Activated naive CD8-positive, alpha-beta T cell (primary cell): Measurements from ENCODE around the gene DNAJB13.

Experiments used
- H3K27ac Mint-ChIP-seq: one replicate; pipeline ENCODE4 v1.8.0; 2021; ENCODE audit warnings: mixed read lengths
- H3K27me3 Mint-ChIP-seq: one replicate; pipeline ENCODE4 v1.8.0; 2021; ENCODE audit warnings: mixed read lengths
- H3K36me3 Mint-ChIP-seq: one replicate; pipeline ENCODE4 v1.8.0; 2021; ENCODE audit warnings: mixed read lengths
- H3K4me1 Mint-ChIP-seq: one replicate; pipeline ENCODE4 v1.8.0; 2021; ENCODE audit warnings: low read depth, mixed read lengths
- H3K4me3 Mint-ChIP-seq: one replicate; pipeline ENCODE4 v1.8.0; 2021; ENCODE audit warnings: mild to moderate bottlenecking, mixed read lengths
- H3K9me3 Mint-ChIP-seq: one replicate; pipeline ENCODE4 v1.8.0; 2021; ENCODE audit warnings: low read depth, mixed read lengths

Gene DNAJB13

DNA sequence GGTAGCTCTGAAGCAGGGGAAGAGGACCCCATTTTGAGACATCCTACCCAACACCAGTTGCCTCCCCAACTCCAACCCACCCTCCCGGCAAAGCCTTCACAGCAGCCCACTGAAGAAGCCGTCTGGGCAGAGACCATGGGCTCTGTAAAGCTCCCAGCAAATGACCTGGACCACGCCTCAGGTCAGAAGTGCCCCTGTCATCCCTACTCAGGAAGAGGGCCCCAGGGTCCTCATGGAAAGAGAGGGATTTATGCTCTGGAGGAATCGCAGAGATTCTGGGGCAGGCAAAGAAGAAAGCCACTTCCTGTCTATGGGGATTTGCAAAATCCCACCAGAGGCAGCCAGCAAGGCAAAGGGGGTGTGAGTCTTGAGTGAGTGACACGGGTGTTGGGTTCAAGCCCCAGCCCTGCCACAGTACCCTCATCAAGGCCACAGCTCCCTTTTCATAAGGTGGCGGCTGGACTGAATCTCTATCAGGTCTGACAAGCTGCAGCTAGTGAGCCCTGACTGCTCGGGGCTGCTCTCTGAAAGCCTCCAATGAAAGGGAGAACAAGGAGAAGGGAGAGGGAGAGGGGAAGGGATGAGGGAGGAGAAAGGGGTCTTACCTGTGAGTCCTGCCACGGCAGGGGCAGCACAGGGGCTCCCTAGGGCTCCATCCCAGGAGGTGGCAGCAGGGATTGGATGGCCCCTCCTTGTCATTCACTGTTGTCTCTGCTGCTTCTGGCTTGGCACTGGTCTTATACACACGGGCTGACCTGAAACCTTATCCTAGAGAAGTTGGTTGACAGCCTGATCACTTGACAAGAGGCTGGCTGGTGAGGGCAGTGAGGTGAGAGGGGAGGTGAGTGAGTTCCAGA is 57.8 kb downstream of the DNAJB13 start, which contains the start of gene UCP3:
Gene UCP3, minus strand, starts transcription at position 713 of the 857 bp plus-strand sequence. CDS start 2,043 bp downstream, outside the sequence.
- no peaks in the 10 kb centered on the region for H3K27me3 Mint-ChIP-seq
- H3K4me1 Mint-ChIP-seq, result peaks cover 91% of the 10 kb centered on the region
- H3K36me3 Mint-ChIP-seq, result peaks cover 4% of the 10 kb centered on the region
- peak within 1 kb of the TSS; percentile 30 for H3K4me3 Mint-ChIP-seq
- H3K27ac Mint-ChIP-seq, result peak within 1 kb of the TSS; percentile 86
- no peaks in the 10 kb centered on the region for H3K9me3 Mint-ChIP-seq

GRCh38 chr11:74009230-74009547 is 58.4 kb downstream of the DNAJB13 start:
- Mint-ChIP-seq H3K4me1 (peaks cover 90% of the 10 kb centered on the region), H3K27me3 (no peaks in the 10 kb centered on the region), H3K27ac (peak overlapping the region; percentile 70), H3K4me3 (peak overlapping the region; percentile 30), H3K36me3 (peaks cover 4% of the 10 kb centered on the region), H3K9me3 (no peaks in the 10 kb centered on the region)

DNA sequence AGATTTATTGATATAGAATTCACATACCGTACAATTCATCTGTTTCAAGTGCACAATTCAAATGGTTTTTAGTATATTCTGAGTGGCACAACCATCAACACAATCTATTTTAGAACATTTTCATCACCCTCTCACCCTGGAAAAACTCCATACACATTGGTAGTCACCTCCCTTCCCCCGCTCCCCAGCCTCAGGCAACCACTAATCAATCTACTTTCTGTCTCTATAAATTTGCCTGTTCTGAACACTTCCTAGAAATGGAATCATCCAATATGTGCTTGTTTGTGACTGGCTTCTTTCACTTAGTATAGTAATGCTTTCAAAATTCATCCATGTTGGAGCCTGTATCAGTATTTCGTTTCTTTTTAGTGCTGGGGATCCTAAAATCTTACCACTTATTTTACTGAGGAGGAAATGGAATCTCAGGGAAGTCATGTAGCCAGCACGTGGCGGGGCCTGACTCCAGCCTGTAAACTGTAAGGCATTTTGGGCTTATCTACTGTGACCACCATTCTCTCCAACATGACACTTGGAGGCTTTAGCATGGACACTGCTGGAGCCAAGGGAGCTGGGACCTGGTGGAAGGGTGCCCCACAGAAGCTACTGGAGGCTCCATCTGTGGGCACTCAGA is 59.0 kb downstream of the DNAJB13 start:
- peak overlapping the region; percentile 86 for H3K27ac Mint-ChIP-seq
- peaks cover 4% of the 10 kb centered on the region for H3K36me3 Mint-ChIP-seq
- no peaks in the 10 kb centered on the region for H3K27me3 Mint-ChIP-seq

GRCh38 chr11:74010306-74011300 is 59.8 kb downstream of the DNAJB13 start:
- Mint-ChIP-seq H3K4me1 (peaks cover 90% of the 10 kb centered on the region), H3K4me3 (peak overlapping the region; percentile 46), H3K36me3 (peaks cover 8% of the 10 kb centered on the region), H3K27me3 (no peaks in the 10 kb centered on the region), H3K27ac (peak overlapping the region; percentile 86), H3K9me3 (no peaks in the 10 kb centered on the region)

More for the DNA sequence above, 59.0 kb downstream of the DNAJB13 start:
- Mint-ChIP-seq H3K4me3 (peak overlapping the region; percentile 1), H3K9me3 (no peaks in the 10 kb centered on the region), H3K4me1 (peaks cover 90% of the 10 kb centered on the region)

DNA sequence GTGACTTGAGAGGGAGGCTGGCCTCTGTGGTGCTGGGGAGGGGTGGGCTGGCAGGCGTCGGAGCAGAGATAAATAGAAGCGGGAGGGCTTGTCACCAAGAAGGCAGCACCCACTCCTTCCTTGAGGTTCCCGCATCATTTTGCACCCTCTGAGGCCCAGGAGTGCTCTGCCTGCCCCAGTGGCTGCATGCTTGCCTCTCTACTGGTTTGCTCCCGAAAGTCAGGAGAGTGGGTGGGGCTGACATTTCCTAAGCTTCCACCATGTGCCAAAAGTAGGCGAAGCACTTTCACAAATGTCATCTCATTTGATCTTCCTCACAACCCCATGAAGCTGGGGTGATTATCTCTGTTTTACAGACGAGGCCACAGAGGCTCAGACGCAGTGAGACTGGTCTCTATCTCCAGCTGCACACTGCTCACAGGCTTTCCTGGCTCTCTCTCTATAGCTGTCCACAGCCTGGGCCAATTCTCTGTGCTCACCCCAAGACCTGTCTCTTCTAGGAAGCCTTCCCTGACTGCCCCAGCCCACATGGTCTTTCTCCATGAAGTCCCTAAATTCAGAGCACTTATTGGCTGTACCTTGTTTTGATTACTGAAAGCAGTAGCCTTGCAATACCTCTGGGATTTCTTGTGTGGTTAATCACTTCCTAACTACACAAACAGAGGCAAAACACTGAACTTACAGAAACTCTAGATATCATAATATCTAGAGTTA is 60.7 kb downstream of the DNAJB13 start:
- Mint-ChIP-seq H3K36me3 (peaks cover 12% of the 10 kb centered on the region), H3K4me3 (peak overlapping the region; percentile 46), H3K27ac (peak overlapping the region; percentile 86), H3K4me1 (peaks cover 91% of the 10 kb centered on the region), H3K27me3 (no peaks in the 10 kb centered on the region), H3K9me3 (no peaks in the 10 kb centered on the region)

GRCh38 chr11:74012074-74012809 is 61.4 kb downstream of the DNAJB13 start:
- Mint-ChIP-seq H3K27me3 (no peaks in the 10 kb centered on the region), H3K36me3 (peaks cover 19% of the 10 kb centered on the region), H3K4me3 (peak overlapping the region; percentile 46)

GRCh38 chr11:74013141-74013540 is 62.3 kb downstream of the DNAJB13 start:
- no peak overlapping the region for H3K27ac Mint-ChIP-seq
- no peaks in the 10 kb centered on the region for H3K27me3 Mint-ChIP-seq
- peaks cover 23% of the 10 kb centered on the region for H3K36me3 Mint-ChIP-seq
- H3K9me3 Mint-ChIP-seq, result no peaks in the 10 kb centered on the region
- H3K4me3 Mint-ChIP-seq, result no peak overlapping the region
- peaks cover 91% of the 10 kb centered on the region for H3K4me1 Mint-ChIP-seq

More at GRCh38 chr11:74012074-74012809, 61.4 kb downstream of the DNAJB13 start:
- Mint-ChIP-seq H3K27ac (peak overlapping the region; percentile 86), H3K4me1 (peaks cover 94% of the 10 kb centered on the region), H3K9me3 (no peaks in the 10 kb centered on the region)

DNA sequence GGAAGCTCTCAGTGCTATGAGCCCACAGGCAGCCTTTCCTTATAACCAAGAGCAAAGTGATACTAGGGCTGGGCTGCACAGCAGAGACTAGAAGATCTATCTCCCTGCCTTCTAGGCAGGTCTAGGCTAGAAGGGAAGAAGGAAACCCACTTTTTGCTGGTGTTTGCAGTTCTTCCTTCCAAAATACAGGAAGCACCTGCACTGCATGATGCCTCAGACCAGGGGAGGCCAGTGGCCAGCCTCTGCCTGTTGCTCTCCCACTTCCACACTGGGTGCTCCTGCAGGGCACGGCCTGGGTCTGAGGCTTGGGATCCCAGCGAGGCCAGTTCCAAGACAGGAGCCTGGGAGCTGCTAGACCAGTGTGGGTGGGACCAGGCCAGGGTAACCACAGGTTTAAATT is 64.1 kb downstream of the DNAJB13 start:
- no peaks in the 10 kb centered on the region for H3K27me3 Mint-ChIP-seq
- no peak overlapping the region for H3K4me3 Mint-ChIP-seq
- H3K9me3 Mint-ChIP-seq, result no peaks in the 10 kb centered on the region
- no peak overlapping the region for H3K27ac Mint-ChIP-seq
- peaks cover 23% of the 10 kb centered on the region for H3K36me3 Mint-ChIP-seq
- H3K4me1 Mint-ChIP-seq, result peaks cover 84% of the 10 kb centered on the region

DNA sequence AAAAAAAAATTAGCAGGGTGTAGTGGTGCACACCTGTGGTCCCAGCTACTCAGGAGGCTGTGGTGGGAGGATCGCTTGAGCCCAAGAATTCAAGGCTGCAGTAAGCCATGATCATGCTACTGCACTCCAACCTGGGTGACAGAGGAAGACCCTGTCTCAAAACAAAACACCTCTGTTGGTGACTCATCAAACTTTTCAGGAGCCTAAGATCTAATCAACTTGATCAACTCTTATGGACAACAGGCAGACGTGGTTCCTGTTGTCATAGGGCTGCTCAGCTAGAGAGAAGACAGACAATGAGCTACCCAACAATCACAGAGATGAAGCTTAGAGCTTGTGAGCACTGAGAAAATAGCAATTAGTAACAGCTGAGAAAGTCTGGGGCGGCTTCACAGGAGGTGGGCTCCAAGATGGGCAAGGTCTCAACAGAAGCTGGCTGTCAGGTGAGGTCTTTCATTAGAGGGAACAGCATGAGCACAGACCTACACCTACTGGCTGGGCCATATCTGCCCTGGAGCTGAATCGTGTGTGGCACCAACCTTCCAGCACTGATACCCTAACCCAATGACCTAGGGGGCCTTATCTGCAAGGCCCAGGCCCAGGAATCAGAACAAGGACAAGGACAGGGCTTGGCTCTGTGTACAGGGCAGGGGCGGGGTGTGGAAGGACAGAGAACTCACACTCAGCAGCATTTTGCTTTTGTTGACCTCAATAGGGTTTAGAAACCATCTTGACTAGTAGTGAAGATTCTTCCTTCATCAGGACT is 65.3 kb downstream of the DNAJB13 start:
- H3K9me3 Mint-ChIP-seq, result no peaks in the 10 kb centered on the region
- H3K4me3 Mint-ChIP-seq, result no peak overlapping the region
- no peaks in the 10 kb centered on the region for H3K27me3 Mint-ChIP-seq
- H3K27ac Mint-ChIP-seq, result peak overlapping the region; percentile 46
- H3K36me3 Mint-ChIP-seq, result peaks cover 23% of the 10 kb centered on the region
- H3K4me1 Mint-ChIP-seq, result peaks cover 72% of the 10 kb centered on the region

DNA sequence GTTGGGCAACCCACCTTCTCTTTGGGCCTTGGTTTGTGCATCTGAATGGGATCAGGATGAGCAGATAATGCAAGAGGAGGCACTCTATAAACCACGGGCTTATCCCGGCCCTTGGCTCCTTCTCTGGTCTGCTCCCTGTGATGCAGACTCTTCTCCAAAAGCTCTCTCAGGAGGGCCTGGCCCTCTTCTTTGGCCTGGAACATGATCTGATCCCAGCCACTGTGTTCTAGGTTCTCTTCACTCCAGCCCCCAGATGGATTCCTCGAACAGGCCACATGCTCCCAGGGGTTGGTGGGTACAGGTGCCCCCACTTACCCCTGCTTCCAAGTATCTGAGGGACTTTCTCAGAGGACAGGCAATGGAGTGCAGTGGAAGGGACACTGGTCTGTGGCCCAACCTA is 66.8 kb downstream of the DNAJB13 start:
- Mint-ChIP-seq H3K9me3 (no peaks in the 10 kb centered on the region), H3K36me3 (peaks cover 19% of the 10 kb centered on the region), H3K4me1 (peaks cover 56% of the 10 kb centered on the region), H3K27me3 (no peaks in the 10 kb centered on the region), H3K4me3 (no peak overlapping the region), H3K27ac (no peak overlapping the region)

DNA sequence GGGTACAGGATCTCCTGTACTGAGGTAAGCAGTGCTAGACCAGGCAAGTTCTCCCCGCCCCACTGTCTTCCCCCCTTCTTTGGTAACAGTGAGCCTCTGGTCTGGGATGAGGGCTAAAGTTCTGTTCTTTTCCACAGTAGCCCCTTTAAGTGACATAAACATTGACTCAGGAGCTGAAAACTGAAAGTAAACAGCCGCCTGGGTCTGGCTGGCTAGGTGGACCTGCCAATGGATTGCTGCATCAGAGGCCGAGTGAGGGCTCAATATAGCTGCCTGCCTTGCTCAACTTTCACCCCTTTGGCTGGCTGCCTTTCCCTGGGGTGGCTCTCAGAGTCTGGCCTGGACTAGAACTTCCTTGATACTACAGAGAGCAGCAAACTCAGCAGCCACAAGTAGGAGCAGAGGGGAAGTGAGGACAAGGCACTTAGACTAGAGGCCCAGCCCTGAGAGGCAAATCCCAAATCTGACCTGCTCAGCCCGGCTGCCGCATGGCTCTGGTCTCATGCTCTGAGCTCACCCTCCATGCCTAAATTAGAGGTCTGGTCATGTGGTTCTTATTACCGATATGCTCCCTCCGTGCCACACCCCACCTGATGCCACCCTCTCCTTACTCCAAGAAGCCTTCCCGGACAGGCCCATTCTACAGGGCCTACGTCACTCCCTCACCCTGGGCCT is 67.6 kb downstream of the DNAJB13 start:
- Mint-ChIP-seq H3K27ac (no peak overlapping the region), H3K4me3 (no peak overlapping the region), H3K36me3 (peaks cover 21% of the 10 kb centered on the region)

GRCh38 chr11:74019104-74019738 is 68.4 kb downstream of the DNAJB13 start:
- Mint-ChIP-seq H3K27me3 (no peaks in the 10 kb centered on the region), H3K36me3 (peaks cover 27% of the 10 kb centered on the region), H3K9me3 (no peaks in the 10 kb centered on the region), H3K27ac (no peak overlapping the region), H3K4me3 (no peak overlapping the region), H3K4me1 (peaks cover 49% of the 10 kb centered on the region)

More for the DNA sequence above, 67.6 kb downstream of the DNAJB13 start:
- Mint-ChIP-seq H3K4me1 (peaks cover 50% of the 10 kb centered on the region), H3K27me3 (no peaks in the 10 kb centered on the region), H3K9me3 (no peaks in the 10 kb centered on the region)
